ENCODE results near the gene KCNG1. TPM values are rescaled to one million over a fixed set of nuclear protein-coding genes. Genes with fewer than 3 reads are reported as not detected.
"Not testable (repeated sequence)": the region's sequence is repeated elsewhere in the genome, so short reads cannot be mapped to it uniquely, and the experiment has no call there.

KCNG1 gene
- total RNA-seq, 1 donor from 2014 or later, result 2.2 TPM

DNA sequence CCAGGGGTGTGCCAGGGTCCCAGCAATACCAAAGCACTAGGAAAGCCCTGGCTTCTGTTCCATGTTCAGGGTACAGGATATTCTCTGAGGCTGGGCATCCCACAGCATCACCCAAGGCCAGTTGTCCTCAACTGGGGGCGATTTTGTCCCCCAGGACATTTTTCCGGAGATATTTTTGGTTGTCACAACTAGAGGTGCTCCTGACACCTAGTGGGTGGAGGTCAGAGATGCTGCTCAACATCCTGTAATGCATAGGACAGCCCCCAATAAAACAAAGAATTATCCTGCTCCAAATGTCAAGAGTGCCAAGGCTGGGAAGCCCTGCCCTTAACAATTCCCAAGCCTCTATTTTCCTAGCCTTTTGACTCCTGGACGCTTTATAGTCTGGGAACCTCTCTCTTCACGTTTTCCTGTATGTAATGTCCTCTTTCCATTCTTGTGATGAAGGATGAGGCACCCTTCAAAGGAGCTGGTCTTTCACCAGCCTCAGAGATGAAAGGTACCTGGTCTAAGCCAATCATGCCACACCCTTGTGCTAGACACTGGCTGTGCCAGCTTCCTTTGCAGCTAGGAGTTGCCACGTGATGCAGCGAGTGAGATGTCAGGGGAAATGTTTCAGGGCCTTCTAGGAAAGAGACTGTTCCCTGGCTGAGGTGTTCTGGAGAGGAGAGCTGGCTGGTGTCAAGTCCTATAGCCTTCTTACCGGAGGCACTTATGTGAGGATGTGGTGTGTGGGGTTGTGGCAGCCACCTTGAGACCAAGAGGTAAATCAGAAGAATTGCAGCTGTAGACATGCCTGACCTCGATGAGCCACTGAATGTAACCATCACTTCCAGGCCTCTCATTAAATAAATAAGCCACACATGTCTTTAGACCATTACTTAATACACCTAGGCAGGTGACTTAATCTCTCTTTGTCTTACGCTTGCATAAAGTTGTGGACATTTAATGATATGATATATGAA is 23.4 kb upstream of the KCNG1 start:
- Mint-ChIP-seq H3K4me1 (peaks cover 15% of the 10 kb centered on the region), H3K27me3 (ENCODE audit: insufficient read depth, low read depth) (peaks cover 2% of the 10 kb centered on the region), H3K4me3 (no peak overlapping the region), H3K36me3 (no peaks in the 10 kb centered on the region), H3K27ac (no peak overlapping the region), H3K9me3 (no peaks in the 10 kb centered on the region)
- TF ChIP-seq, protein P1, sequence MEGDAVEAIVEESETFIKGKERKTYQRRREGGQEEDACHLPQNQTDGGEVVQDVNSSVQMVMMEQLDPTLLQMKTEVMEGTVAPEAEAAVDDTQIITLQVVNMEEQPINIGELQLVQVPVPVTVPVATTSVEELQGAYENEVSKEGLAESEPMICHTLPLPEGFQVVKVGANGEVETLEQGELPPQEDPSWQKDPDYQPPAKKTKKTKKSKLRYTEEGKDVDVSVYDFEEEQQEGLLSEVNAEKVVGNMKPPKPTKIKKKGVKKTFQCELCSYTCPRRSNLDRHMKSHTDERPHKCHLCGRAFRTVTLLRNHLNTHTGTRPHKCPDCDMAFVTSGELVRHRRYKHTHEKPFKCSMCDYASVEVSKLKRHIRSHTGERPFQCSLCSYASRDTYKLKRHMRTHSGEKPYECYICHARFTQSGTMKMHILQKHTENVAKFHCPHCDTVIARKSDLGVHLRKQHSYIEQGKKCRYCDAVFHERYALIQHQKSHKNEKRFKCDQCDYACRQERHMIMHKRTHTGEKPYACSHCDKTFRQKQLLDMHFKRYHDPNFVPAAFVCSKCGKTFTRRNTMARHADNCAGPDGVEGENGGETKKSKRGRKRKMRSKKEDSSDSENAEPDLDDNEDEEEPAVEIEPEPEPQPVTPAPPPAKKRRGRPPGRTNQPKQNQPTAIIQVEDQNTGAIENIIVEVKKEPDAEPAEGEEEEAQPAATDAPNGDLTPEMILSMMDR (IDR thresholded peaks at IDR 0.05), result no peak
- TF ChIP-seq EZH2 (IDR thresholded peaks at IDR 0.05) (no peak), EZH2phosphoT487 (IDR thresholded peaks at IDR 0.05) (no peak)
- Histone ChIP-seq H3K4me1 (peaks cover 10% of the 10 kb centered on the region), H4K20me1 (ENCODE audit: low read depth) (no peaks in the 10 kb centered on the region), H3K9ac (no peak overlapping the region), H3K27me3 (no peaks in the 10 kb centered on the region), H3K36me3 (no peaks in the 10 kb centered on the region), H3K4me2 (no peak overlapping the region), H3K4me3 (no peak overlapping the region), H3F3A (ENCODE audit: low read depth) (no peaks in the 10 kb centered on the region), H3K79me2 (ENCODE audit: low read depth) (no peaks in the 10 kb centered on the region), H2AFZ (replicated peaks) (no peak overlapping the region), H3K27ac (no peak overlapping the region), H3K9me3 (ENCODE audit: low read depth) (no peaks in the 10 kb centered on the region)
- DNase-seq (ENCODE audit: low spot score), result no peak

DNA sequence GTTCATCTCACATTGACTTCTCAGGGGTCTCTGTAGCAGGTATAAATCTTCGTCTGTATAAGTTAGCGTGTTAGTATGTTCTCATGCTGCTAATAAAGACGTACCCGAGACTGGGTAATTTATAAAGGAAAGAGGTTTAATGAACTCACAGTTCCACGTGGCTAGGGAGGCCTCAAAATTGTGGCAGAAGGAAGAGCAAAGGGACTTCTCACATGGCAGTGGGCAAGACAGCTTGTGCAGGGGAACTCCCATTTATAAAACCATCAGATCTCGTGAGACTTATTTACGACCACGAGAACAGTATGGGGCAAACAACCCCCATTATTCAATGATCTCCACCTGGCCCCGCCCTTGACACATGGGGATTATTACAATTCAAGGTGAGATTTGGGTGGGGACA is 22.6 kb upstream of the KCNG1 start:
- not testable (repeated sequence) for H3K9ac ChIP-seq; H3K4me1 Mint-ChIP-seq; H4K20me1 ChIP-seq (ENCODE audit: low read depth); H3K4me2 ChIP-seq; H3K9me3 Mint-ChIP-seq; H3K27me3 ChIP-seq; H3K4me1 ChIP-seq; H3K4me3 ChIP-seq; H3K4me3 Mint-ChIP-seq; H3K36me3 Mint-ChIP-seq; H3K27ac ChIP-seq; H3K27me3 Mint-ChIP-seq (ENCODE audit: insufficient read depth, low read depth); DNase-seq (ENCODE audit: low spot score); H3K36me3 ChIP-seq; H3F3A ChIP-seq (ENCODE audit: low read depth); H3K79me2 ChIP-seq (ENCODE audit: low read depth); H2AFZ ChIP-seq (replicated peaks); H3K9me3 ChIP-seq (ENCODE audit: low read depth)
- H3K27ac Mint-ChIP-seq, result peak overlapping the region; percentile 47

GRCh38 chr20:51044796-51045195 is 21.9 kb upstream of the KCNG1 start:
- Histone ChIP-seq H3K36me3 (no peaks in the 10 kb centered on the region), H3K4me3 (no peak overlapping the region), H3K27me3 (no peaks in the 10 kb centered on the region), H4K20me1 (ENCODE audit: low read depth) (no peaks in the 10 kb centered on the region), H3K79me2 (ENCODE audit: low read depth) (no peaks in the 10 kb centered on the region), H3K4me1 (no peaks in the 10 kb centered on the region), H3F3A (ENCODE audit: low read depth) (no peaks in the 10 kb centered on the region), H3K27ac (no peak overlapping the region), H3K9me3 (ENCODE audit: low read depth) (no peaks in the 10 kb centered on the region), H3K9ac (no peak overlapping the region), H2AFZ (replicated peaks) (no peak overlapping the region), H3K4me2 (no peak overlapping the region)
- Mint-ChIP-seq H3K27me3 (ENCODE audit: insufficient read depth, low read depth) (peaks cover 2% of the 10 kb centered on the region), H3K36me3 (no peaks in the 10 kb centered on the region), H3K27ac (no peak overlapping the region), H3K9me3 (no peaks in the 10 kb centered on the region), H3K4me1 (no peaks in the 10 kb centered on the region), H3K4me3 (no peak overlapping the region)
- no peak for DNase-seq (ENCODE audit: low spot score)
- TF ChIP-seq EZH2phosphoT487 (IDR thresholded peaks at IDR 0.05), result no peak
- TF ChIP-seq, protein P1 (IDR thresholded peaks at IDR 0.05), result no peak

GRCh38 chr20:51043811-51044210 is 20.9 kb upstream of the KCNG1 start:
- TF ChIP-seq EZH2phosphoT487 (IDR thresholded peaks at IDR 0.05) (no peak), EZH2 (IDR thresholded peaks at IDR 0.05) (no peak)
- TF ChIP-seq, protein P1 (IDR thresholded peaks at IDR 0.05), result no peak

More at GRCh38 chr20:51043811-51044210, 20.9 kb upstream of the KCNG1 start:
- Mint-ChIP-seq H3K4me3 (no peak overlapping the region), H3K4me1 (no peaks in the 10 kb centered on the region), H3K9me3 (no peaks in the 10 kb centered on the region), H3K36me3 (no peaks in the 10 kb centered on the region), H3K27ac (peak overlapping the region; percentile 51), H3K27me3 (ENCODE audit: insufficient read depth, low read depth) (peaks cover 2% of the 10 kb centered on the region)
- no peak overlapping the region for H3K27ac ChIP-seq
- no peak overlapping the region for H3K4me3 ChIP-seq
- no peak for DNase-seq (ENCODE audit: low spot score)
- no peaks in the 10 kb centered on the region for H4K20me1 ChIP-seq (ENCODE audit: low read depth)
- no peaks in the 10 kb centered on the region for H3K79me2 ChIP-seq (ENCODE audit: low read depth)
- H3F3A ChIP-seq (ENCODE audit: low read depth), result no peaks in the 10 kb centered on the region
- H3K36me3 ChIP-seq, result no peaks in the 10 kb centered on the region
- H3K27me3 ChIP-seq, result no peaks in the 10 kb centered on the region
- H3K9me3 ChIP-seq (ENCODE audit: low read depth), result no peaks in the 10 kb centered on the region
- H2AFZ ChIP-seq (replicated peaks), result no peak overlapping the region
- H3K4me1 ChIP-seq, result no peaks in the 10 kb centered on the region
- H3K4me2 ChIP-seq, result no peak overlapping the region
- H3K9ac ChIP-seq, result no peak overlapping the region
